ENCODE data around the gene ARHGAP29. TPM values are rescaled to one million over a fixed set of nuclear protein-coding genes. Genes with fewer than 3 reads are reported as not detected.

Gene ARHGAP29
- total and polyA plus RNA-seq, 2 of the 8 experiments (the other 6 are each of a cell fraction or from before 2014, with no cell fraction given), result 0.57 to 3.2 TPM

GRCh38 chr1:94178901-94179300 lies 58.5 kb downstream of the ARHGAP29 start (continued):
- TF ChIP-seq SUZ12 (IDR thresholded peaks at IDR 0.05; ENCODE audit: low read length) (no peak), NANOG (IDR thresholded peaks at IDR 0.05; ENCODE audit: insufficient read depth, low read depth, low read length, poor library complexity, severe bottlenecking) (no peak), POLR2A (IDR thresholded peaks at IDR 0.05; ENCODE audit: control extremely low read depth in 1 of 2, low read depth in 2 of 2, low read length in 2 of 2) (no peak), TAF7 (optimal IDR thresholded peaks at IDR 0.05; ENCODE audit: borderline replicate concordance, low read depth, low read length) (no peak)
